Cardiac muscle cell (in vitro differentiated cells and primary cell): ENCODE measurements around the gene HUWE1. TPM values are rescaled to one million over a fixed set of nuclear protein-coding genes. Genes with fewer than 3 reads are reported as not detected.

Experiments used
- DNase-seq, 2 donors: peaks; one replicate each; pipeline versions ENCODE4 v3.0.0 to v3.0.0-alpha.2; 2010 to 2017; ENCODE audit warnings: low read depth in 1 of 2, low spot score in 1 of 2
- H3K27ac ChIP-seq: fragments of 200-600 bp; sonication (generic); 2 replicates; pipeline ENCODE4 v1.5.1; 2016
- H3K27me3 ChIP-seq: fragments of 200-600 bp; sonication (generic); 2 replicates; pipeline ENCODE4 v1.6.0; 2016; ENCODE audit warnings: control low read depth
- H3K36me3 ChIP-seq: fragments of 200-600 bp; sonication (generic); 2 replicates; pipeline ENCODE4 v1.5.1; 2016; ENCODE audit warnings: control low read depth
- H3K4me1 ChIP-seq: fragments of 200-600 bp; sonication (generic); 2 replicates; pipeline ENCODE4 v1.8.1; 2017; ENCODE audit warnings: low read depth, mild to moderate bottlenecking, mixed run types
- H3K4me3 ChIP-seq: fragments of 200-600 bp; sonication (generic); 2 replicates; pipeline ENCODE4 v1.5.1; 2016; ENCODE audit warnings: mild to moderate bottlenecking
- H3K9me3 ChIP-seq: fragments of 200-600 bp; sonication (generic); 2 replicates; pipeline ENCODE4 v1.5.1; 2017; ENCODE audit warnings: low read depth, mild to moderate bottlenecking, control low read depth
- CTCF ChIP-seq: IDR thresholded peaks from 2 replicates; pipeline ENCODE4 v1.5.1; 2012; ENCODE audit warnings: low read depth, mild to moderate bottlenecking, low read length
- polyA plus RNA-seq: library from polyadenylated mRNA; unstranded; fragments of >200 nt; fragmentation: Nextera tagmentation; extraction: Ambion mirVana; gene quantifications from 2 replicates; pipeline ENCODE4 v1.2.1, GENCODE V29; 2016
- total RNA-seq: library from RNA; depleted of rRNA; stranded (reverse); fragments of >200 nt; gene quantifications from 2 replicates; pipeline ENCODE4 v1.2.3, GENCODE V29; 2016

Gene HUWE1
- total and polyA plus RNA-seq, 2 experiments from 2014 or later = 56.0 to 163 TPM

GRCh38 chrX:53704854-53705253 is 18.3 kb upstream of the HUWE1 start:
- no peak overlapping the region for H3K27ac ChIP-seq
- H3K36me3 ChIP-seq = no peaks in the 10 kb centered on the region
- DNase-seq = no peak
- H3K27me3 ChIP-seq = no peaks in the 10 kb centered on the region
- no peak for TF ChIP-seq CTCF
- no peak overlapping the region for H3K4me3 ChIP-seq
- no peaks in the 10 kb centered on the region for H3K4me1 ChIP-seq
- no peaks in the 10 kb centered on the region for H3K9me3 ChIP-seq

GRCh38 chrX:53704294-53704693 is 17.8 kb upstream of the HUWE1 start:
- DNase-seq = no peak
- H3K27ac ChIP-seq = no peak overlapping the region
- H3K4me3 ChIP-seq = no peak overlapping the region
- no peaks in the 10 kb centered on the region for H3K36me3 ChIP-seq
- no peaks in the 10 kb centered on the region for H3K27me3 ChIP-seq
- H3K9me3 ChIP-seq = no peaks in the 10 kb centered on the region
- TF ChIP-seq CTCF = no peak
- no peaks in the 10 kb centered on the region for H3K4me1 ChIP-seq

GRCh38 chrX:53695946-53696549 is 9.5 kb upstream of the HUWE1 start:
- H3K27me3 ChIP-seq = no peaks in the 10 kb centered on the region
- TF ChIP-seq CTCF = no peak
- DNase-seq = no peak
- no peaks in the 10 kb centered on the region for H3K4me1 ChIP-seq
- H3K4me3 ChIP-seq = no peak overlapping the region
- no peaks in the 10 kb centered on the region for H3K36me3 ChIP-seq
- no peaks in the 10 kb centered on the region for H3K9me3 ChIP-seq
- H3K27ac ChIP-seq = no peak overlapping the region

GRCh38 chrX:53694642-53695041 is 8.1 kb upstream of the HUWE1 start:
- Histone ChIP-seq H3K27ac (no peak overlapping the region), H3K9me3 (no peaks in the 10 kb centered on the region), H3K4me1 (no peaks in the 10 kb centered on the region), H3K4me3 (no peak overlapping the region), H3K27me3 (no peaks in the 10 kb centered on the region), H3K36me3 (no peaks in the 10 kb centered on the region)
- TF ChIP-seq CTCF = no peak
- DNase-seq = no peak

GRCh38 chrX:53688300-53688699 is 1.8 kb upstream of the HUWE1 start:
- Histone ChIP-seq H3K4me3 (no peak overlapping the region), H3K36me3 (no peaks in the 10 kb centered on the region), H3K9me3 (no peaks in the 10 kb centered on the region), H3K27ac (no peak overlapping the region), H3K4me1 (no peaks in the 10 kb centered on the region), H3K27me3 (no peaks in the 10 kb centered on the region)
- no peak for TF ChIP-seq CTCF
- no peak for DNase-seq
